ENCODE results near the gene HMCN1.

DNA sequence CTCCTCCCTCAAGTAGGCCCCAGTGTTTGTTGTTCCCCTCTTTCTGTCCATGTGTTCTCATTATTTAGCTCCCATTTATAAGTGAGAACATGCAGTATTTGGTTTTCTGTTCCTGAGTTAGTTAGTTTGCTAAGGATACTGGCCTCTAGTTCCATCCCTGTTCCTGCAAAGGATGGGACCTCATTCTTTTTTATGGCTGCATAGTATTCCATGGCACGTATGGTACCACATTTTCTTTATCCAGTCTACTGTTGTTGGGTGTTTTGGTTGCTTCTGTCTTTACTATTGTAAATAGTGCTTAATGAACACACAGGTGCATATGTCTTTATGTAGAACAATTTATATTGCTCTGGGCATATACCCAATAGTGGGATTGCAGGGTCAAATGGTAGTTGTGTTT, 408.0 kb downstream of the HMCN1 start:
- no peak for TF ChIP-seq POLR2A (IDR thresholded peaks at IDR 0.05)
- TF ChIP-seq, protein P1, sequence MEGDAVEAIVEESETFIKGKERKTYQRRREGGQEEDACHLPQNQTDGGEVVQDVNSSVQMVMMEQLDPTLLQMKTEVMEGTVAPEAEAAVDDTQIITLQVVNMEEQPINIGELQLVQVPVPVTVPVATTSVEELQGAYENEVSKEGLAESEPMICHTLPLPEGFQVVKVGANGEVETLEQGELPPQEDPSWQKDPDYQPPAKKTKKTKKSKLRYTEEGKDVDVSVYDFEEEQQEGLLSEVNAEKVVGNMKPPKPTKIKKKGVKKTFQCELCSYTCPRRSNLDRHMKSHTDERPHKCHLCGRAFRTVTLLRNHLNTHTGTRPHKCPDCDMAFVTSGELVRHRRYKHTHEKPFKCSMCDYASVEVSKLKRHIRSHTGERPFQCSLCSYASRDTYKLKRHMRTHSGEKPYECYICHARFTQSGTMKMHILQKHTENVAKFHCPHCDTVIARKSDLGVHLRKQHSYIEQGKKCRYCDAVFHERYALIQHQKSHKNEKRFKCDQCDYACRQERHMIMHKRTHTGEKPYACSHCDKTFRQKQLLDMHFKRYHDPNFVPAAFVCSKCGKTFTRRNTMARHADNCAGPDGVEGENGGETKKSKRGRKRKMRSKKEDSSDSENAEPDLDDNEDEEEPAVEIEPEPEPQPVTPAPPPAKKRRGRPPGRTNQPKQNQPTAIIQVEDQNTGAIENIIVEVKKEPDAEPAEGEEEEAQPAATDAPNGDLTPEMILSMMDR (IDR thresholded peaks at IDR 0.05) = no peak

All from right lobe of liver (tissue), 4 donors.